SK-N-SH treated with all-trans-retinoic acid at 6 μM for 48 hours (cell line): Measurements from ENCODE around the gene GPHN.

Experiments used
- ARNTL ChIP-seq: fragments of 450-650 bp; formaldehyde crosslinking; IDR thresholded peaks from 2 replicates; pipeline ENCODE4 v1.5.0; 2020; ENCODE audit warnings: low read depth, mild to moderate bottlenecking, moderate library complexity, borderline replicate concordance
- ESRRG ChIP-seq: fragments of 250-450 bp; sonication (Bioruptor Pico); IDR thresholded peaks from 2 replicates; pipeline ENCODE4 v1.6.1; 2021; ENCODE audit warnings: mild to moderate bottlenecking
- GLIS3 ChIP-seq: fragments of 250-450 bp; sonication (Bioruptor Pico); IDR thresholded peaks from 2 replicates; pipeline ENCODE4 v1.5.0; 2020; ENCODE audit warnings: mild to moderate bottlenecking, moderate library complexity
- RARB ChIP-seq: fragments of 250-450 bp; sonication (Bioruptor Pico); IDR thresholded peaks from 2 replicates; pipeline ENCODE4 v1.8.0; 2021; ENCODE audit warnings: mild to moderate bottlenecking, moderate library complexity

DNA sequence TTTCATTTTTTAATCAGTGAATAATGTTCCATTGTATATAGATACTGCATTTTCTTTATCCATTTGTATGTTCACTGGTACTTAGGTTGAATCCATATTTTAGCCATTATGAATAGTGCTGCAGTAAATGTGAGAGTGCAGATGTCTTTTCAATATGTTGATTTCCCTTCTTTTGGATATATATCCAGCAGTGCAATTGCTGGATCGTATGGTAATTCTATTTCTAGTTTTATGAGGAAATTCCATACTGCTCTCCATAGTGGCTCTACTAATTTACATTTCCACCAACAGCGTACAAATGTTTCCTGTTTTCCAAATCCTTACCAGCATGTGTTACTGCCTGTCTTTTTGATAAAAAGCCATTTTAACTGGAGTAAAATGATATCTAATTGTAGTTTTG, 392.8 kb downstream of the GPHN start:
- TF ChIP-seq ARNTL (CRISPR knock-in tag) (no peak), RARB (no peak), ESRRG (CRISPR knock-in tag) (no peak), GLIS3 (CRISPR knock-in tag) (no peak)
